ENCODE measurements around the gene CEP295NL. TPM values are rescaled to one million over a fixed set of nuclear protein-coding genes. Genes with fewer than 3 reads are reported as not detected.
"Not testable (repeated sequence)": the region's sequence is repeated elsewhere in the genome, so short reads cannot be mapped to it uniquely, and the experiment has no call there.

CEP295NL gene, protein sequence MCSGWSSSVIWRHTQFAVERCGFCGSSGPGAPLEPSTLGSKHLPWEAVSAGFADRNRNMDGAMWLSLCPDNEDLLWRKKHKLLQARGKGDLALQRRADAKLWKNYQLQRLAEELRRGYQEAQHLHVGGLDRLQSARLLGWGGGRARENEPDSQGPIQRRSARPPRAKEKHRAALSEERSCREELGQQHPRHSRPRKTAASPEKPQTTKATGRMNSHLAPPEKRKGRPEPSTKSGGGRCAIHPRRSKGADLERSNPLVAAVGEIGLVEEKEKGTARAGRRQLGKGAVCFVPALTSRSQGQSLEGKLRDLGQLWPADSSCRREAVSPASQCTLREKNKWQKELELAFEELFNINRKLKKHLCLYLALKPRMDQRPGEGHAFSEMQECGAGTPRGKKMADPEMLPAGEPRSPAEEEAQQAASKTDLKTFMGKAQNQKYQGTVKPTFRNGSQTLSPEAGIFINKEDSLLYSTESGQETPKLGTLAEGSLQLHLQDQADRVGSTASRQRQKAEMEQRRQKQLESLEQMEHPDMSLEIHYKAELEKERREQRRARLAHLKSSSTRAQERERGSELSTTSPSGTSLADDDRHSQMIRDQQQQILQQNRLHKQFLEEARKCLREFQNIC
- 1.4 TPM for total RNA-seq

DNA sequence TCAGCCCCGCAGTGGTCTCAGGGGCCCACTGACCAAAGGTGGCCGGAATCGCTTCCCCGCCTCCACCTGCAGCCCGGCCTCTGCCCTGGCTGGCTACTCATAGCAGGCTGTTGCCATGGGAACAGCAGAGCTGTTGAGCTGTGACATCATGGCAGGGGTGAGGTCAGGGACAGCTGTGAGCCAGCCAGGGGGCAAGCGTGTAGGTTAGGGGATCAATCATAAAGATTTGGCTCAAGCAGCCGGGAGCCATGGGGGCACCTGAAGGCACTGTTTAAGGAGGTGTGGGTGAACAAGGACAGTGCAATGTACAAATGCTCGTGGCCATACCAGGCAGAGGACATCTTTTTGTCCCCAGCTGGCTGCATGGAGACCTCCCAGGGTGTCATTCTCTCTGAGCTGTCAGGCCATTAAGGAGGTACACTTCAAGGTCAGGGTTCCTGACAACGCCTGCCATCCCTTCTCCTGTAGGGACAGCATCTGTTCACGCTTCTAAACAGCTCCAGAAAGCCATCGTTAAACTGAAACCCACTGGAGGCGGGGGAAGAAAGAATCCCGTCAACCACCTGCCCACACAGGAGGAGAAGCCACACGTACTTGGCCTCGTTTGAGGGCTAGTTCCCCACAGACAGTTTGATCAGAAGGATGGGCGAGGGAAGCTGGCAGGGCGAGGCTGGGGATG is at the start of gene CEP295NL:
Gene CEP295NL, minus strand, starts transcription at position 101 of the 679 bp plus-strand sequence. CDS start 1,373 bp downstream, outside the sequence.
- DNase-seq: no peak

DNA sequence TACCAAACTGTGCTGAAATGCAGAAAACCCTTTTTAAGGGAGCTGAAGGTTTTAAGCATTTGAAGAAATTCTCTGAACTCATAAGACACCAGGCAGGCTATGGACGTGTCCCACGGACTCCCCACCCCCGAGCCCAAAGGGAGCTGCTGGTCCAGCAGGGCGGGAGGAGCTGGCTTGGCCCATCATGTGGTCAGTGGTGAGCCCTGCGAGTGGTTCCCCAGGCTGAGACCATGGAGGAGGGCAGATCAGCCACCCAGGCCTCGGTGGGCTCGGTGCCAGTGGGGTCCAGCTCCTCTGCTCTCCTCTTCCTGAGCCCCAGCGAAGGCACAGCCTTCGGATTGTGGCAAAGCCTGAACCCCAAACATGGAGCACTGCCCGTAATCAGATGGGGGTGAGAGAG is 49.7 kb upstream of the CEP295NL start:
- DNase-seq: no peak

DNA sequence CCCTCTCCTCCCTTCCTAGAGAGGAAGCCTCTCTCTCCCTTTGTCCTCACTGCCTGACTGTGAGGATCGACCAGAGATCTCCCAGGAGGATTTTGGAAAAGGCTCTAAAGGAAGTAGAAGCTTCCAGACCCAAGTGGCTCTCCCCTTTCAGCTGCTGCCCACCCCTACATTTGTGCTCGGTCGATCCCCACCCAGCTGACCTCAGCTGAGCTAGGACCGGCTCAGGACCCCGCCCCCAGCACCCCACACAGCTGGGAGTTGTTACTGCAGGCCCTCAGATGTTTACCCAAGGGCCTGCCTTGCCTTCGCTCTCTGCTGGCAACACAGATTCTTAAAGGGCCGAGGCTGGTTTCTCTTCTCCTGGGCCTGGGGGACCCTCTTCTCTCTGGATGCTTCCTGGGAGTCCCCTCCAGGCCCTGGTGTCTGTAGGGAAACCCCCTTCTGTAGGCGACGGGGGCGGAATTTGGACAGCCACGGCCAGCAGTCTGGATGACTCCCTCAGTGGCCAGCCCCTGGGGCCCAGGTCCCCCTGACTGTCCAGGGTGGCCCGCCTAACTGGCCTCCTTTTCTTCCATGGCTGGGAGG is 49.1 kb upstream of the CEP295NL start:
- DNase-seq: no peak

DNA sequence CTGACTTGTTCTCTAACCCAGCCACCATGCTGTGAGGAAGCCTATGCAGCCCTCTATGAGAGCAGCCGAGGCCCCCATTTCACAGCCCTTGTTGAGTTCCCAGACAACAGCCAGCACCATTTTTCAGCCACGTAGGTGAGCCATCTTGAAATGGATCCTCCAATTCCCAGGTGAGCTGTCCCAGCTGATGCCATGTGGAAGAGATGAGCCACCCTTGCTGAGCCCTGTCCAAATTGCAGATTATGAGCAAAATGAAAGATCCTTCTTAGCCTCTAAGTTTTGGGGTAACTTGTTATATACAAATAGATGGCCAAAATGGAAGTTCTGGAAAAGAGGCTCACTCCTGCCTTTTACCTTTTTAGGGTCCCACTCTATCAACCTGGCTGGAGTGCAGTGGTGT is 47.9 kb upstream of the CEP295NL start:
- DNase-seq: no peak

DNA sequence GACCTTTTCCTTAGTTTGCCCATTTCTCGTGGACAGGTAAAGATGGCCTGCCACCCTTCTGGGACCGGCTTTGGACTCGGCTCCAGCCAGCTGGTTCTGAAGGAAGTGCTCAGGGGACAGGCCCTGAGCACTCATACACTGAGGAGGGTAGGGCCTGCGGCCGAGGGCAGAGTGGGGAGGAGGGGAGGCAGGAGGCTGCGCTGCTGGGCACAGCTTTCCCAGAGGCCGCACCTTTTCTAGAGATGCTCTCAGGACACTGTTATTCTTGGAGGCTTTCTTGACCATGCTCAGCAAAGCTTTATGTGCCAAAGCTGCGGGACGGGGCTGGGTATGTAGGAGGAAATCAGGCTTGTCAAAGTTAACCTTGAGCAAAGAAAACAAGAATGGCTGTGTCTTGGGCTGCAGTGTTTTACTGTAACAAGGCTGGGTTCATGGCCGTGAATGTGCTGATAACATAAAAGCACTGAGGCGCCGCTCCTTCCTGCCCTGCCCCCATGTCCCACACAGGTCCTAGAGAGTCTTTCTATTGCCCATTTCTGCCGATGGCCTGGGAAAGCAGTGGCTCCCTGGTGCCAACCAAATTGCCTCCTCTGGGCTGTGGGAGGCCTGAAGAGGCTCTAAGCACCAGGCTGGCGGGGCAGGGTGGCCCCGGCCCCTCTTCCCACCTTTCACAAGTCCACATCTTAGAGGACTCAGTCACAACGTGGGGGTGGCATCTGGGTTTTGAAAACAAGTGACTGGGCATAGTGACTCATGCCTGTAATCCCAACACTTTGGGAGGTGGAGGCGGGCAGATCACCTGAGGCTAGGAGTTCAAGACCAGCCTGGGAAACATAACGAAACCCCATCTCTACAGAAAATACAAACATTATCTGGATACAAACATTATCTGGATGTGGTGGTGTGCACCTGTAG is 44.5 kb upstream of the CEP295NL start:
- no peak for DNase-seq

DNA sequence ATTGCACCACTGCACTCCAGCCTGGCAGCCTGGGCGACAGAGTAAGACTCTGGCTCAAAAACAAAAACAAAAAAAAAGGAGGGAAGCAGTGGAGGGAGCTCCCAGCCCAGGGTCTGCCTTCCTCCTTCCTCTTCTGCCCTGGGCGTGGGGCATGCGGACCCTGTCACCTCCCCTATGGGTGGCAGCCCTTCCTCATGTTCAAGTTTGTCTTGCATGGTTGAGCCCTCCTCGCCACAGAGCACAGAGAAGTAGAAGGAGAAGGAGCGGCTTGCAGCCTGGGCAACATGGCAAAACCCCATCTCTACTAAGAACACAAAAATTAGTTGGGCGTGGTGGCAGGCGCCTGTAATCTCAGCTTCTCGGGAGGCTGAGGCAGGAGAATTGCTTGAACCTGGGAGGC is 43.6 kb upstream of the CEP295NL start:
- no peak for DNase-seq

DNA sequence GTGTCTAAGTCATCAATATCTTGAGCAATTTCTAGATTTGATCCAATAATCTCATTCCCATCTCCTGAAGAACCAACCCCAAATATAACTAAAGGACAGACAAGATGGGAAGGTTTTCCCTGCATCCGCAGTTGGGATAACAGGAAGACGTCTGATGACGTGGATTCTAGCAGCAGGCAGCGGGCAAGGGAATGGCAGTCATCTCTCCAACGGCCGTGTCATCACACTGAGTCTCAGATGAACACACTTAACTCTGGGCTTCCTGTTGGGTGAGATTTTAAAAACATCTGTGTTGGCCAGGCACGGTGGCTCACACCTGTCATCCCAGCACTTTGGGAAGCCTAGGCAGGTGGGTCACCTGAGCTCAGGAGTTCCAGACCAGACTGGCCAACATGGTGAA is 43.1 kb upstream of the CEP295NL start:
- no peak for DNase-seq

DNA sequence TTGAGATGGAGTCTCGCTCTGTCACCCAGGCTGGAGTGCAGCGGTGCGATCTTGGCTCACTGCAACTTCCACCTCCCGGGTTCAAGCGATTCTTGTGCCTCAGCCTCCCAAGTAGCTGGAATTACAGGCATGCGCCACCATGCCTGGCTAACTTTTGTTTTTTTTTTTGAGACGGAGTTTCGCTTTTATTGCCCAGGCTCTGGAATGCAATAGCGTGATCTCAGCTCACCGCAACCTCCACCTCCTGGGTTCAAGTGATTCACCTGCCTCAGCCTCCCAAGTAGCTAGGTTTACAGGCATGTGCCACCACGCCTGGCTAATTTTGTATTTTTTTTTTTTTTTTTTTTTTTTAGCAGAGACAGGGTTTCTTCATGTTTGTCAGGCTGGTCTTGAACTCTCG is 42.5 kb upstream of the CEP295NL start:
- not testable (repeated sequence) for DNase-seq

DNA sequence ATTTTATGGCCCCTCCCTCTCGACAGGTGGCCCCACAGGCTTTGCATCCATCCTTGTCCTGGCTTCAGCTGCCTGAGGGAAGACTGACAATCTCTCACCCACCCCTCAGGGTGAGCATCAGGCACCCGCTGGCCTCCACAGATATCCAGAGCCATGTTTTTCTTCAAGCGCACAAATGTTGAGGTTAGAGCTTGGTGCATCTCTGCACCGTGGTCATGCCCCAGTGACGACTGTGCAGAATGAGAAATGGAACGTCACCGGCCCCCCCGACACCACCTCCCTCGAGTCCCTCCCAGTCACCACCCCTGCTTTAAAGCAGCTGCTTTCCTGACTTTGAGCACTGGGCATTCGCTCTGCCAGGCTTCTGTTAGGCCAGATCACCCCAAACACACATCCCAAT is 42.0 kb upstream of the CEP295NL start:
- no peak for DNase-seq

DNA sequence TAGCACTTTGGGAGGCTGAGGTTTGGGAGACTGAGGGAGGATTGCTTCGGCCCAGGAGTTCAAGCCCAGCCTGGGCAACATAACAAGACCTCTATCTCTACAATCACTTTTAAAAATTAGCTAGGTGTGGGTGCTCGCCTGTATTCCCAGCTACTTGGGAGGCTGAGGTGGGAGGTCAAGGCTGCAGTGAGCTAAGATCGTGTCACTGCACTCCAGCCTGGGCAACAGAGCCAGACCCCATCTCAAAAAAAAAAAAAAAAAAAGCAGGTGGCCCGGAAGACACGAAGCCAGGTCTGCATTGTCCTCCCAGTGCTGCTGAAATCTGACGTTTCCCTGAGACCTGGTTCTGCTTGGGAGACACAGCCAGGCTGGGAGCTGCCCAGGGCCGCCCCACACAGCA is 41.0 kb upstream of the CEP295NL start:
- no peak for DNase-seq

DNA sequence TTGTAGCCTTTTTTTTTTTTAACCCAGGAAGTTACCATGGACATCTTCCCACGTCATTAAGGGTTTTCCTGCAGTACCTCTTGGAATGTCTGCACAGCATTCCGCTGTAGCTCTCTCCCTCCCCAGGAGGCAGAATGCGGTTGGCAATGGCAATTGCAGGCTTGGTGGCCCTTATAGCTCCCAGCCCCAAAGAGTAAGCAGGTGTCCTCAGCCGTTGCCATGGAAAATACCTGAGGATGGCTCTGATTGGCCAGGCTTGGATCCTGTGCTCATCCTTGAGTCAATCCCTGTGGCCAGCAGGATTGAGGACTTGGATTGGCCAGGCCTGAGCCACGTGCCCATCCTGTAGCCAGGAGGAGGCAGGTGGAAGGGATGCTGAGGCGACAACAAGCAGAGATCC is 37.7 kb upstream of the CEP295NL start:
- DNase-seq: no peak

DNA sequence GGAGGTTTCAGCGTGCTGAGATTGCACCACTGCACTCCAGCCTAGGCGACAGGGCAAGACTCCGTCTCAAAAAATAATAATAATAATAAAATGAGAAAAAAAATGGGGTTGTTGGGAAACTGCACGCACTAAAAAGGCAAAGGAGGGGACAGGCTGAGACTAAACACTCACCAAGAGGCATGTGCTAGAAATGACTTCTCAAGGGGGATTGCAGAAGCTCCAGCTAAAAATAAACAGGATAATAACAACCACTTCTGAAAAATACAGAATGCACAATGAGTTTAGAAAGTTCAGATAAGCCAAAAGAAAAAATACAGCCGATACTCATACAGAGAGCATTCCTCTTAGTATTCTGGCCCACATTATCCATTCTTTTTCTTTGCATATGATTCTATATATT is 37.3 kb upstream of the CEP295NL start:
- no peak for DNase-seq

DNA sequence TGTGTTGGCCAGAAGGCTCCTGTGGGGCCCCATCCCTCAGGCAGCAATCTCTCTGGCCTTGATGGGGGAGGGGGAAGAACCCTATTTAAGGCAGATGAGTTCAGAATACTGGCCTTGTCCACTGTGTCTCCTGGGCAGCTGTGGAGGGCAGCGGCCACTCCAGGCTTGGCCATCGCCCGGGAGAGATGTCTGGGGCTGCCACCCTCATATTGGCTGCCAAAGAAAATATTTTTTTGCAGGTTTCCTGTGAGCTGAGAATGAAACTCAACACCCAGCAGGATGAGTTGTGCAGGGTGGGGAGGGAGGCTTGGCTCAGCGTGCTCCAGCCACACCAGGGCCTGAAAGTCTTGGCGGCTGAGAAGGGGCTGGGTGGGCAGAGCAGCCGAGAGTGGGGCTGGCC is 36.6 kb upstream of the CEP295NL start:
- DNase-seq: no peak

DNA sequence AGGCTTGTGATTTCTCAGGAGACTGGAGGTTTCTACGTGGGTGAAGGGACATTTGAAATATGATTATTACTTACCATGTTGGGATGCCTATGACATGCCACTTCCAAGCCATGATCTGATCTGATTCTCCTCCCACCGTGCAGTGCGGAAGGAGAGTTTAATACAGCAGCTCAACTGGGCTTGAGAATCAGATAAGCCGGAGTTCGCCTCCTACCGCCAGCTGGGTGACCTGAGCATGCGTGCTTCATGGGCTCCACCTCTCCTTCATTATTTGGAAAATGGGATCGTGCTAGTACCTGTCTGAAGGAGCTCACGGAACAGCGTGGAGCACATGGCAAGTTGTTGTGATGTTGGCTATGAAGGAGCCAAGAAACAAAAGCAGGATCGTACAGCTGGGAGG is 34.6 kb upstream of the CEP295NL start:
- no peak for DNase-seq

DNA sequence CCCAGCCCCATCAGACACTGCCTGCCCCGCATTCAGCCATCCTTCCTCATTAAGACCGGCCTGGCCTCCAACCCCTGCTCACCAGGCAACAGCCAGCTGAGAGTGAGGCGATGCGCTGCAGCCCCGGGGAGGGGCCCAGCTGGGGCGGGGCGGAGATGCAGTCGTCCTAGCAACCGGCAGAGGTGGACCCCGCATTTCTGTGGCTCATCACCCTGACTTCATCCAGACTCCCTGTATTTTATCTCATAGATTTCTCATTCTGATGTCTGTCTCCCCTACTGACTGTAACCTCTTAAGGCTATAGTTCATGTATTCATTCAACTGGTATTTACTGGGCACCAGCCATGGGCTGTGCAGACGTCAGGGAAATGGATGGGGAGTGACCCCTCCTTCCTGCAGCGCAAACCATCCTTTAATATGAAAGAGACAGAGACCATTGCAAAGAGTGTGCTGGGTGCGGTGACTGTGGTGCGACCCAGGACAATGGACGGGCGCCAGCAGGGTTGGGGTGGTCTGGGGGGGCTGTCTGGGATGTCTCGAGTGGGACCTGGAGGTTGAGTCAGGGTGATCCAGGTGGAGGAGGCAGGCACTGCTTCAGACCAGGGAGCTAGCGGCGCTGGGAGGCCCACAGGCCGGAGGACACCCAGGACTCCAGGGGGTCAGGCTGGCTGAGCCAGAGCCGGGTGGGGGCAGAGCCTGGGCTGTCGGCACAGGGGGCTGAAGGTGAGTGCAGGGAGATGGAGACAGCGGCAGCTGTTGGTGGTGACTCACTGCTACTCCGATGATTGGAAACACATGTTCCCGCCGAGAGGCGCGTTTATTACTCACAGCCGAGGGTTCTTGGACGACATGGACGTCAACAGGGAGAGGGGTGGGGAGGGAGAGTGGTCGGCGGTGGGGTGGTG is 32.7 kb upstream of the CEP295NL start:
- no peak for DNase-seq

DNA sequence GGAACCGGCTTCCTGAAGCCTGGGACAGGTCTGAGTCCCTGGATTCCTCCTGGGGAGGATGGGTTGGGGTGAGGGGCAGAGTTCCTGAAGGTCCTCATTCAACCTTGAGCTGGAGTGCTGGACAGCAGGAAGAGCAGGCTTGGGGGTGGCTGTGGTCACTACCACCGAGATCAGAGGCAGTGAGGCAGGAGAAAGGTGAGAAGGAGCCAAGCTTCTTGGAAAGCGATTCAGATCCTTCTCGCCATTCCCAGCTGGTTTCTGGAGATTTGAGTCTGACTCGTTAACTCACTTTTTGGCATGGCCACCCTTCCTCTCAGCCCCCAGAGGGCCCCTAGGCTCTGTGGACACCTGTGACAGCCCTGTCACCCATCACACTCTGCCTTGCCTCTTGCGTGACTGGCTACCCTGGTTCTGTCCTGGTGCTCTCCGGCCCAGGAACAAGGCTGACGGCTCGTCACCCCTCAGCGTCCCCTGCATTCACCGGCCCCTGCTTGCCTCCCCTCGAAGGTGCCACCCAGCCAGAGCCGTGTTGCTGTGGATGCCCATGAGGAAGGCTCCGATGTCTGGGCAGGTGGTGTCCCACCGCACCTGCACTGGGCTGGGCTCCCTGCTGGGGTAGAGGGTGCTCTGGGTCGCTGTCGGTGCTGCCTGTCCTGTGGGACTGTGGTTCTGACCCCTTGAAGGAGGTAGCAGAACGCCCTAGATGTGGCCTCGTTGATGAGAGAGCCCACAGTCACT is 31.8 kb upstream of the CEP295NL start:
- no peak for DNase-seq

DNA sequence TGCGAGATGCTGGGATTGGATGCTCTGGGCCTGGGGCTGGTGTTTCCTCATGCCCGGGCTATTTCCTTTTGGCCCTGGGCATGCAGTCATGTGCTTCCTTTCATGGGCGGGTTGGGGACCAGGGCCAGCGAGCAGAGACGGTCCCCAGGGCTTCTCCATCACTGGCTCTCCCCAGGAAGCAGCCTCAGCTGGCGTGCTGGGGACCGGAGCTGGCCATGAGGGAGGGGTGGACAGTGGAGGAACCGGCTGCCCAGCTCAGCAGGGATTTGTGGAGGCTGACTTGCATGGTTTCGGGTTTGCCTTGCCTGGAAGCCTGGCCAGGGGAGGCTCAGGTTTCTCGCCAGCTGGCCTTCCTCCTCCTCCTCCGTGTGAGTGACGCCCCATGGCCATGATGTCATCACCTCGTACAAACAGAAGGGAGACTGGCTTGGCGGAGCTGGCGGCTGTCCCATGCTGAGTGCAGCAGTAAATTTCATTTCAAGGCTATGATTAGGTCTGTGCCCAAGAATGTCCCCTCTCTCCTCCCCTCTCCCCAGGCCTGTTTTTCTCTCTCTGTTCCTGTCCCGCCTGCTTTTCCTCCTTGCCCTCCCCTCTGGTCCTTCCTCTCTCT is 31.1 kb upstream of the CEP295NL start:
- peak; percentile 79 for DNase-seq

DNA sequence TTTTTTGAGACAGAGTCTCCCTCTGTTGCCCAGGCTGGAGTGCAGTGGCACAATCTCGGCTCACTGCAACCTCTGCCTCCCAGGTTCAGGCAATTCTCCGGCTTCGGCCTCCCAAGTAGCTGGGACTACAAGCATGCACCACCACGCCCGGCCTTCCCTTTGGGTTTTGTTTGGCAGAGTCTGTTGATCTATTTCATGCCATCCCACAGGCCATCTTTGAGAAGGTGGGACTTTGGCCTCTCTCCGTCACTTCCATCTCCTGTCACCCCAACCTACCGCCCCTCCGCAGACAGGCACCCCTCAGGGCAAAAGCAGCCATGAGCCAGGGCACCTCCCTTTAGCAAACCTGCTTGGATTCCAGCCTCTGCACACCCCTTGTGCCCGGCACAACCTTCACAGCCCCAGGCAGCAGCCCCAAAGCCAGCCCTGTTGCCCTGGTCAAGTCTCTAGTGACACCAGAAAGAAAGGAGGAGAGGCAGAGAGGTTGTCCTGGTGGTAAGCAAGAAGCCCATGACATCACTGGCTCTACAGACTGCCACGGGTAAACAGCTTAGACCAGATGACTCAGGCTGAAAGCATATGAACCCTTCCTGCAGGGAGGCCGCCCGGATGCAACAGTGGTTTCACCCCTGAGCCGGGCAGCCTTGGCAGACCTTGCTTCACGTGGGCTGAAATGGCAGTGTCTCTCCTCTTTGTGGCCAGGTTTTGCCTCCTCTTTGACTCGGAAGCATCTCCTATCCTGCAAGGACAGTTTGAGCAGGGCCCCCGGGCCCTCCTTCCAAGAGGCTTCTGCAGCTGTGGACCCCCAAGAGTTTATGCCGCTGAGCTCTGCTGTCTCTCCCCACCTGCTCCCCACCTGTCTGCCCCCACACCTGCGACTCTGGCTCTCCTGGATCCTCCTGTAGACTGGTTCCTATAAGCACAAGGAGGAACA is 30.3 kb upstream of the CEP295NL start:
- DNase-seq: no peak

Measured in occipital lobe (tissue), 2 donors.